HG03045 (cell line): ENCODE data around the gene C2orf72.
"Not testable (repeated sequence)": the region's sequence is repeated elsewhere in the genome, so short reads cannot be mapped to it uniquely, and the experiment has no call there.

ENCODE experiments used
- ATAC-seq: cut with Tn5 transposase; IDR thresholded peaks from one replicate; pipeline ENCODE4 v1.9.1; 2021; ENCODE audit warnings: mild to moderate bottlenecking, moderate library complexity; ENCODE audit not compliant: unreplicated experiment

C2orf72 gene

DNA sequence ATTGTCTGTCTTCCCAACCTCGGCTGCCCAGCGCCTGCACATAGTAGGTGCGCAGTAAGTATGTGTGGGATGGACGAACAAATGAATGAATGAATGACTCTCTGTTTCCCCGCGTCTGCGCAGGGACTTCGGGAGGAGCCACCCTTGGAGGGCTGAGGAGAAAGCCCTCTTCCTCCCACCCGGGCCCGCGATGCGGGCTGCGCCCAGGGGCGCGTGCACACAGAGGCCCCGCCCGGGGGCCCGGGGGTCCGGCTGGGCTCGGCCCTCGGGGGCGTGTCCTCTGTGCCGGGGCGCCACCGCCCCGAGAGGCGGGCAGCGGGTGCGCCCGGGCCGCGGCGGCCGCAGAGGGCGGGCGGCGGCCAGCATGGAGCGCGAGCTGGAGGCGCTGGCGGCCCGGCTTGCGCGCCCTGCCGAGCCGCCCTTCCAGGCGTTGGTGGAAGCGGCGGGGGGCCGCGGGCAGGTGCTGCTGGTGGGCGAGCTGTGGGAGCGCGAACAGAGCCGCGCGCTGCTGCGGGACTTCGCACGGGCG lies at the start of gene C2orf72:
Gene C2orf72, plus strand, starts transcription at position 322 of the 529 bp plus-strand sequence. Its CDS starts 43 bp downstream, at position 365.
- ATAC-seq: no peak

DNA sequence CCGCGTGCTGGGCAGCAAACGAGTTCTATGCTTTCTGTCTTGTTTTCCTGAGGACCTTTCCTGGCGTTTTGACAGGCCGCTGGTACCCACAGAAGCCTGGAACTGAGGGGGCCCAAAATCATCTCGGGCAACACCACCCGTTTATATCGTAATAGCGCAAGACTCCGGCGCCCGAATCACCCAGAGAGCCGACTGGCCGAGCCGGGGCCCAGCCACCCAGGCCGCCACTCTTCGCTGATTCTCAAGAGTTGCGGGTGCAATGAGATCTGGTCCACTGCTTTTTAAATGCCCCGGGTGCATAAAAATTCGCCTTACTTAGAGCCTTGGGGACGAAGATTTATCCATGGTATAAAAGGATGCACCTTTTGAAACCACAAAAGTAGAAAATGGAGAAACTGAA lies 47.6 kb upstream of the C2orf72 start:
- ATAC-seq: no peak

GRCh38 chr2:230990131-230990898 lies 47.0 kb upstream of the C2orf72 start:
- no peak for ATAC-seq

DNA sequence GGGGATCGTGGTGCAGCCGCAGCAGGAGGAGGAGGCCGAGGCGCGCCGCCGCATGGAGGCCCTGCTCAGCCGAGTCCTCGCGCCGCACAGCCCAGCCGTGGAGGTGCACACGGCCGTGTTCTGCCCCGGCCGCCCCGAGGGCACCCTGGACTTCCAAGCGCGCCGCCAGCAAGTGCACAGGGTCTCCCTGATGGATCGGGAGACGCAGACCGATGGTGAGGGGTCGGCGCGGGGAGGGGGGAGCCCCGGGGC lies 46.5 kb upstream of the C2orf72 start:
- no peak for ATAC-seq

GRCh38 chr2:230991598-230991997 lies 45.7 kb upstream of the C2orf72 start:
- ATAC-seq: no peak

- ATAC-seq: no peak
Observed at GRCh38 chr2:230995821-230996220, 41.5 kb upstream of the C2orf72 start, which contains the start of gene SPATA3. SPATA3 (plus strand) TSS chr2:230996121; CDS start chr2:230996234, 113 bp downstream.

GRCh38 chr2:230996661-230997060 lies 40.7 kb upstream of the C2orf72 start:
- ATAC-seq: no peak

- no peak for ATAC-seq
Observed at GRCh38 chr2:230998882-230999281, 38.4 kb upstream of the C2orf72 start.

DNA sequence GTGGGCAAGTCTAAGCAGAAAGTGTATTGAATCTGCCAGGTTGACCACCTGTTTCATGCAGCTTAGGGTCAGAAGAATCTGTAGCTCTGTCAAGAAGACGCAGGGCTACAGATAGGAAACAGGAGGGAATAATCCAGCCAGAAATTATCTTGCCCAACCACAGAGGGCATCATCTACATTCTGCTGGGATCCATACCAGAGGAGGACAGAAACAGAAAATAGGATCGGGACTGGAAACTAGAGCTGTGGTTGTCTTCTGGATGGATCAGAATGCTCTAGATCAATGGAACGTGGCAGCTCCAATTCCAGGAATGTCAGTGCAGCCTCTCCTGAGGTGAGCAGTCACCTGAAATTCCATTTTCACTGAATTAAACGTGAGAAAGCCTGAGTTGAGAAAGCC lies 37.8 kb upstream of the C2orf72 start:
- ATAC-seq: no peak

GRCh38 chr2:231000211-231000904 lies 37.0 kb upstream of the C2orf72 start:
- no peak for ATAC-seq

GRCh38 chr2:231001036-231001435 lies 36.3 kb upstream of the C2orf72 start:
- no peak for ATAC-seq

GRCh38 chr2:231001921-231002320 lies 35.4 kb upstream of the C2orf72 start:
- no peak for ATAC-seq

- ATAC-seq: no peak
Observed at GRCh38 chr2:231002641-231003040, 34.7 kb upstream of the C2orf72 start.

DNA sequence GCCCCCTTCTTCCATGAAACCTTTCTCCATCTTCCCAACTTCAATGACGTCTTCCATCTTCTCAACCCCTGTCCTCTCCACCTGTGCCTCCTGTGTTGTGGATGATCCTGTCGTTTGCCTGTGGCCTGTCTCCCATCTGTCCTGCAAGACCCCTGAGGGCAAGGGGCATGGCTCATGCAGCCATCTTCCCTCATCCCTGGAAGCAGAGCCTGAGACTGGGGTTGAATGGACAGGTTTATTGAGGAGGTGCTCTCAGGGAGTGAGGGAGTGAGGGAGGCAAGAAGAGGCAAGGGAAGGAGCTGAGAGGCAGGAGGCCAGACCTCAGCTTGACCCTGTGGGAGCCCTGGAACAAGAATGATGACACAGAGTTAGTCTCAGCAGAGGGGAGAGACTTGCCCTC lies 34.1 kb upstream of the C2orf72 start:
- no peak for ATAC-seq

GRCh38 chr2:231004930-231005329 lies 32.4 kb upstream of the C2orf72 start:
- ATAC-seq: not testable (repeated sequence)

- ATAC-seq: no peak
Observed at GRCh38 chr2:231007286-231008098, 29.8 kb upstream of the C2orf72 start.

DNA sequence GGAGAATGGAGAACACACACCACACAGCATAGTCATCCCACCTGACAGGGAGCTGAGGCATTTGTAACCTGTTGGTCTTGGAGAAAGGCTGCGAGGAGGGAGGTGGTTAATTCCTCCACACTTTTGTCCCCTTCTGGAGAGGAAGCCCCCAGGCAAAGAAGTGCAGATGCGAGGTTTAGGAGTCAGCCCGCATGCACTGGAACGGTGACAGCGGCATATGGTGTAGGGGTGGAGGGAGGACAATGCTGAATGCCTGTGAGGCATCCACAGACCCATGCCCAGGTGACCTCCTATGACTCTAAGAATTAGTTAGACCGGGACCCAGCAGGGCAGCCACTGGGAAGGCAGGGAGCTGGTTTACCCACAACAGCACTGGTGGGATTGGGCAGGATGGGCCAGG lies 29.2 kb upstream of the C2orf72 start:
- ATAC-seq: no peak

GRCh38 chr2:231009236-231009919 lies 27.9 kb upstream of the C2orf72 start:
- no peak for ATAC-seq

DNA sequence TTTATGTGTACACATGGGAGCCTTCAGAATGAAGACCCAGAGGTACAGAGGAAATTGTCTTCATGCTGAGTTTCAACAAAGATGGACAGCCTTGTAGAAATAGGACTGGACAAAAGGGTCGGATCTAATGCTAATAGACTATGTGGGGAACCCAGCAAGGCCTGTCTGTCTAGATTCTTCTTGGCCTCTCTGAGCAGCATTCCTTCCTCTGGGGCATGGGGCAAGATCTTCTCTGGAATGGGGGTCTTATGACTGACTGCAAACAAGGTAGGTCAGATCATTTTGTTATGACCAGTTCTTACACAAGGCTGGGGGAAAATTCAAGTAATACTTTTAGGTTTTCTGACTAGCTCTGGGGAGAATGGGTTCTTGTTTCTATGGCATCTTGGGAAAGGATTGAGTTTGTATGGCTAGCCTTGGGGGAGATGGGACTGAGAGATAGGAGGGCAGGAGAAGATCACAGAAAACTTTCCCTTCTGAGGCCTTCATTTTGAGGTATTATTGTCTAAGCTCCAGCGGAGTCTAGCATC lies 27.1 kb upstream of the C2orf72 start:
- no peak for ATAC-seq

DNA sequence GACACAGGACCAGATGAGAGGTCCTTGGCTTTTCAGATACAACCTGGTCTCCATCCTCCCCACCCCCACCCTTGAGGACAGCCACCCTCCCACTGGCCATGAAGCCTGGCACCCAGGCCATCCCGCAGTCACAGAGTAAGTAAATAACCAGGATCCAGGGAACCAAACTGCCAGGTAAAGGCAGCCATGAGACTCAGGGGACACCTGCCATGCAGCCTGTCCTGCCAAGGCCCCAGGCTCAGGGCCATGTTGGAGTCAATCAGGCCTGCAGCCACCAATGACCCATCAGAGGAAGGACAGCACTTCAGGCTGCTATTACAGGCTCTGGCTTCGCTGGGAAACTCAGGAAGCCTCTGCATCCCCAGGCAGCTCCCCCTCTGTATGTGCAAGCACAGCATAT lies 25.8 kb upstream of the C2orf72 start:
- no peak for ATAC-seq

- no peak for ATAC-seq
Observed at GRCh38 chr2:231012463-231012862, 24.9 kb upstream of the C2orf72 start.
